ENCODE data around the gene ACER2.
"Not testable (repeated sequence)": the region's sequence is repeated elsewhere in the genome, so short reads cannot be mapped to it uniquely, and the experiment has no call there.

ACER2 gene
- total RNA-seq: 3.8 to 5.1 reads per million in 2 donors

GRCh38 chr9:19408693-19409400, at the start of gene ACER2:
Gene ACER2 (plus strand): TSS chr9:19409009. CDS start chr9:19409085, 76 bp downstream.
- peak; percentile 88 for DNase-seq

- no peak for DNase-seq
Observed at GRCh38 chr9:19369107-19369506, 39.7 kb upstream of the ACER2 start.

- DNase-seq: no peak
Observed at GRCh38 chr9:19371942-19372341, 36.9 kb upstream of the ACER2 start.

- DNase-seq: no peak
Observed at GRCh38 chr9:19372567-19372966, 36.2 kb upstream of the ACER2 start.

GRCh38 chr9:19373527-19373926, 35.3 kb upstream of the ACER2 start:
- no peak for DNase-seq

- no peak for DNase-seq
Observed at GRCh38 chr9:19375538-19375937, 33.3 kb upstream of the ACER2 start.

GRCh38 chr9:19376931-19377330, 31.9 kb upstream of the ACER2 start:
- DNase-seq: no peak

GRCh38 chr9:19378164-19378563, 30.6 kb upstream of the ACER2 start:
- no peak for DNase-seq

GRCh38 chr9:19378647-19379046, 30.2 kb upstream of the ACER2 start:
- DNase-seq: no peak

GRCh38 chr9:19379283-19379682, 29.5 kb upstream of the ACER2 start:
- DNase-seq: no peak

GRCh38 chr9:19379697-19380046, 29.1 kb upstream of the ACER2 start:
- DNase-seq: peak; percentile 42

GRCh38 chr9:19380826-19381075, 28.1 kb upstream of the ACER2 start:
- no peak for DNase-seq

- no peak for DNase-seq
Observed at GRCh38 chr9:19381656-19382055, 27.2 kb upstream of the ACER2 start.

GRCh38 chr9:19385212-19385611, 23.6 kb upstream of the ACER2 start:
- not testable (repeated sequence) for DNase-seq

GRCh38 chr9:19385786-19386501, 22.9 kb upstream of the ACER2 start:
- DNase-seq: no peak

- DNase-seq: no peak
Observed at GRCh38 chr9:19386502-19387044, 22.2 kb upstream of the ACER2 start.

- DNase-seq: no peak
Observed at GRCh38 chr9:19387317-19387716, 21.5 kb upstream of the ACER2 start.

GRCh38 chr9:19389539-19389938, 19.3 kb upstream of the ACER2 start:
- DNase-seq: not testable (repeated sequence)

- no peak for DNase-seq
Observed at GRCh38 chr9:19397845-19398244, 11.0 kb upstream of the ACER2 start.

- DNase-seq: not testable (repeated sequence)
Observed at GRCh38 chr9:19403231-19403630, 5.6 kb upstream of the ACER2 start.

- no peak for DNase-seq
Observed at GRCh38 chr9:19404283-19405075, 4.3 kb upstream of the ACER2 start.

GRCh38 chr9:19405771-19406170, 3.0 kb upstream of the ACER2 start:
- DNase-seq: no peak

GRCh38 chr9:19408316-19408692, 505 bp upstream of the ACER2 start:
- no peak for DNase-seq

All from activated gamma-delta T cell (primary cell).